Choroid plexus epithelial cell (primary cell): ENCODE measurements around the gene LCLAT1.
"Not testable (repeated sequence)": the region's sequence is repeated elsewhere in the genome, so short reads cannot be mapped to it uniquely, and the experiment has no call there.

ENCODE experiments used
- DNase-seq: peaks from one replicate; pipeline ENCODE4 v3.0.0-alpha.2; 2010; ENCODE audit warnings: low read depth
- H3K4me3 ChIP-seq: 2 replicates; pipeline ENCODE4 v1.5.1; 2011; ENCODE audit warnings: low read depth, mild to moderate bottlenecking, control low read depth, low read length, moderate library complexity
- CTCF ChIP-seq: conservative IDR thresholded peaks from 2 replicates; pipeline ENCODE4 v1.5.1; 2011; ENCODE audit warnings: low read depth, mild to moderate bottlenecking, control low read depth, inconsistent platforms, low read length, moderate library complexity

The LCLAT1 gene

GRCh38 chr2:30509716-30510115 is 62.7 kb downstream of the LCLAT1 start:
- TF ChIP-seq CTCF, result no peak
- H3K4me3 ChIP-seq, result no peak overlapping the region
- DNase-seq, result no peak

GRCh38 chr2:30510409-30510808 is 63.4 kb downstream of the LCLAT1 start:
- no peak for DNase-seq

DNA sequence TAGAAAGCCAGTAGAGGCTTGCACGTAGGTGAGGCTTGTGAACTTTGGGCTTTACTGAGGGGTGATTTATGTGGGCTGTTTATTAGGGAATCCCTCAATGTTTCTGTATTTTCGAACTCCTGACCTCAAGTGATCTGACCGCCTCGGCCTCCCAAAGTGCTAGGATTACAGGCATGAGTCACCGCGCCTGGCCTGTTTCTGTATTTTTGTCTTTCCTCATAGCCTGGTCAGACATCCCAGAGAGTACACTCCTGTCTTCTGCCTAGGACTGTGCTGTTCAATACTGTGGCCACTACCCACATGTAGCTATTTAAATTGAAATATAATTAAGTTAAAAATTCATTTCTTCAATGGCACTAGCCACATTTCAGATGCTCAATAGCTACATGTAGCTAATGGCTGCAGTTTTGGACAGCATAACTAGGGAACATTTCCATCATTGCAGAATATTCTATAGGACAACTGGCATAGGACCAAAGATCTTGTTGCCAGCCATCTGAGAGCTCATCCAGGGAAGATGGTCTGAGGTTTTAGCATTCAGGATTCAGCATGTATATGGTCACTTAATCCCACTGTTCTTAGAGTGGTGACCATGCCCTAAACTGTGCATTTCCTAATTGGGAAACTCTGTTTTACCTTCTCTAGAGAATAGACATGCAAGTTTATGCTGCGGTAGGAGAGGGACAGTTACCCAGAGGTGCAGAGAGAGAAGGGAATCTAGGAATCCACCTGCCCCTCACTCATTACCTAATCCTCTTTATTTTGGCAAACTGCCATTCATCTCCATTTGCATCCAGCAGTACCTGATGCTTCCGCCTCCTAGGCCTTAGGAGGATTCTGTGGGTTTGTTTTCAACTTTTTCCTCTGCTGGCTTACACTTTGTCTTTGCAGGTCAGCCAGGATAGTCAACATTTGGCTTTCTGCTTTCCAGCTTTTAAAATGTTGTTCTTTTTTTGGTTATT is 64.4 kb downstream of the LCLAT1 start:
- peak; percentile 62 for DNase-seq
- no peak overlapping the region for H3K4me3 ChIP-seq
- no peak for TF ChIP-seq CTCF

More at GRCh38 chr2:30510409-30510808, 63.4 kb downstream of the LCLAT1 start:
- H3K4me3 ChIP-seq, result no peak overlapping the region
- no peak for TF ChIP-seq CTCF

- no peak for DNase-seq
- no peak for TF ChIP-seq CTCF
- H3K4me3 ChIP-seq, result no peak overlapping the region
These were observed 65.3 kb downstream of the LCLAT1 start for GRCh38 chr2:30512243-30512886.

- H3K4me3 ChIP-seq, DNase-seq: not testable (repeated sequence)
These were observed 66.6 kb downstream of the LCLAT1 start for GRCh38 chr2:30513649-30514048.

DNA sequence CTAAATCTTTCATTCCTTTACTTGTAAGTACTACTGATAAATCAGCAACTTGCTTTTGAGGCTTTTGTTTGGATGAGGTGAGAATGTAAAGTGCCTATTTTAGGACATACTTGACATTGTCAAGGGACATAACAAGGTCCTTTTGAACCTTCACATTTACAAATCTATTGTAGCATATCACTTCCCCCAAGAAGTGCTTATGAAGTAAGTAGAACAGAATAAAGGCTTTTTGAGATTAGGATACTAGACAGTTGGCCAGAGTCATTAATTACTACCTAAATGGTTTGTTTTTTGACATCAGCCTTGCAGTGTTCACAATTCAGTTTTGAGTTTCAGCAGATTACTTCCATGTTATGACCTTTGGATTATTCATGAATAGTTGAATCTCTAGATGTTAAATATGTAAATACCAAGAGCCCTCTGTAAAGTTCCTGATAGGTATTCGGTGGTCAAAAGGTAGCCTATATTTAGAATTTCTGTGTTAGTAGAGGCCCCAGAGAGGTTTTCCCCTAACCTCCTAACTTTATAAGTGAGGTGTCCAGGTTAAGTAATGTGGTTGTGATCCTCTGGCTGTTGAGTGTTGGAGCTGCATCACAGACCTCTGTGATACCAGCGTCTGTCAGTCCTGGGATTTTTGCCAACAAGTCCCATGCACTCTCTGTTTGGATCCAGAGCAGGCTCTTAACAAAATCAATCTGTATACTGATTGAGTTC is 67.2 kb downstream of the LCLAT1 start:
- TF ChIP-seq CTCF, result no peak

GRCh38 chr2:30514848-30515435 is 67.9 kb downstream of the LCLAT1 start:
- DNase-seq, result no peak
- H3K4me3 ChIP-seq, result no peak overlapping the region
- TF ChIP-seq CTCF, result no peak

More for the DNA sequence above, 67.2 kb downstream of the LCLAT1 start:
- DNase-seq, result peak; percentile 80
- H3K4me3 ChIP-seq, result no peak overlapping the region
